ENCODE data around the gene DLG1.
"Not testable (repeated sequence)": the region's sequence is repeated elsewhere in the genome, so short reads cannot be mapped to it uniquely, and the experiment has no call there.

The DLG1 gene

GRCh38 chr3:197286678-197287077, 11.7 kb downstream of the DLG1 start:
- DNase-seq, result no peak

GRCh38 chr3:197285557-197285956, 12.9 kb downstream of the DLG1 start:
- DNase-seq, result no peak

DNA sequence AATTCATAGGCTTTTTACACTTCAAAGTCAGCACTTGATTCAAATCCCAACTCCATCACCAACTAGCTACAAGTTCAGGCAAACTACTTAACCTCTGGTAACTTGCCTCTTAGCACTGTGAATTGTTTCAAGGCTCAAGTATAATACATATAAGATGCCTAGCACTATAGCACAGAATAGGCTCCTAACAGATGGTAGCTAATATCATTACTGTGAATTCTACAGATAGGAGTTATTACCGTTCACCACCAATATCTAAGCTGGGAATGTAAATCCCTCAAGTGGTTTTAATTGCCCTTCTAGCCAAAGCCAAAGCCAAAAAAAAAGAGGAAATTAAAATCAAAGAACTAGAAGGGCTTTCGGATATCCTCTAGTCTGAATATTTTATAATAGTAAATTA, 15.4 kb downstream of the DLG1 start:
- DNase-seq, result no peak

GRCh38 chr3:197281849-197282248, 16.6 kb downstream of the DLG1 start:
- no peak for DNase-seq

GRCh38 chr3:197280156-197280555, 18.3 kb downstream of the DLG1 start:
- DNase-seq, result no peak

DNA sequence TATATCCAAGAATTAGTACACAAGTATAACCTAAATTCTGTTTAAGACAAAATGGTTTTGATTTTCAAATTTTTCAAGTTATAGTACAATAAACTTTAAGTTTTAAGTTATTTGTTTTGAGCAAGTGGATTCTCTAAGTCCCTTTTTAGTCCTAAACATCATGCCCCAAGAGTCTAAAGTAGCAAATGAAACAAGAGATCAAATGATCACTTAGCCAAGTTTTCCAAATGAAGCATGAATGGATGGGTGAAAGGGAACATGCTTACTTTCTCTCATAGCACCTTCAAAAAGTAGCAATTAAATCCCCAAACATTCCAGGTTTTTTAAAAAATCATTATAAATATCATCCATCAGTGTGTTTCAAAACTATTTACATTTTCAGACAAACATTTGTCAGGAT, 19.5 kb downstream of the DLG1 start:
- DNase-seq, result no peak

GRCh38 chr3:197276808-197277207, 21.6 kb downstream of the DLG1 start:
- not testable (repeated sequence) for DNase-seq

GRCh38 chr3:197270558-197271317, 27.7 kb downstream of the DLG1 start:
- no peak for DNase-seq

DNA sequence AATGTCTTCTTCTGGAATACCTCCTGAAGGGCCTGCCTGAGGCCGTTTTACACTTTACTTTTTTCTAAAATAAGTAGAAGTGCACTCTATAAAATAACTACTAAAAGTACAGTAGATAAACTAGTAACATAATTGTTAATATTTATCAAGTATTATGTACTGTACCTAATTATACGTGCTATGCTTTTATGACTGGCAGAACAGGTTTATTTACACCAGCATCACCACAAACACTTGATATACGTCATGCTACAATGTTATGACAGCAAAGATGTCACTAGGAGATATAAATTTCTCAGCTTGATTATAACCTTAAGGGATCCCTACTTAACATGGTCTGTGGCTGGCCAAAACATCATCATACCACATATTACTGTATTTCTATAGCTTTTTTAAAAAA, 29.4 kb downstream of the DLG1 start:
- DNase-seq, result no peak

DNA sequence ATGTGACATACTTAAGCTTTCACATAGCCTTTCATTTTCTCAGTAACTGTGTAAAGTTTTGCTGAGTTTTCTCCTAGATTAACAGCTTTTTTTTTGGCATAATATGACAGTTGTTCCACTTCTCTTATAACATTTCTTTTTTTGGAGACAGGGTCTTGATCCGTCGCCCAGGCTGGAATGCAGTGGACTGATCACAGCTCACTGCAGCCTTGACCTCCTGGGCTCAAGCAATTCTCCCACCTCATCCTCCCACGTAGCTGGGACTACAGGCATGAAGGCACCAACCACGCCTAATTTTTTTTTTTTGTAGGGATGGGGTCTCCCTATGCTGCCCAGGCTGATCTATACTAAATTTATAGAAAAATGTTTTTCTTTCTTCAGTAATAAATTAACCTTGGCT, 30.1 kb downstream of the DLG1 start:
- no peak for DNase-seq

DNA sequence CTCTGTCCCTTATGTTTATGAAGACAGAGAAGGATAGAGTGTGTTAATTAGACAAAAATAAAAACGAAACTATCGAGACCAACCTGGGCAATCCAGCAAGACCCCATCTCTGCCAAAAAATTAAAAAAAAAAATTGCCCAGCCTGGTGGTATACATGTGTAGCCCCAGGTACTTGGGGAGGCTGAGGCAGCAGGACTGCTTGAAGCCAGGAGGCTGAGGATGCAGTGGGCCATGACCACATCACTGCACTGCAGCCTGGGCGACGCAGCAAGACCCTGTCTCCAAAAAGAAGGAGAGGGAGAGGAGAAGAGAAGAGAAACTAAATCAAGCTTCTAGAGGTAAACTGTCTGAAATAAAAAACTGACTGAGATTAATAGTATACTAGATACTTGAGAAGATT, 32.1 kb downstream of the DLG1 start:
- DNase-seq, result no peak

- no peak for DNase-seq
Measured at GRCh38 chr3:197262709-197263108, 35.7 kb downstream of the DLG1 start.

DNA sequence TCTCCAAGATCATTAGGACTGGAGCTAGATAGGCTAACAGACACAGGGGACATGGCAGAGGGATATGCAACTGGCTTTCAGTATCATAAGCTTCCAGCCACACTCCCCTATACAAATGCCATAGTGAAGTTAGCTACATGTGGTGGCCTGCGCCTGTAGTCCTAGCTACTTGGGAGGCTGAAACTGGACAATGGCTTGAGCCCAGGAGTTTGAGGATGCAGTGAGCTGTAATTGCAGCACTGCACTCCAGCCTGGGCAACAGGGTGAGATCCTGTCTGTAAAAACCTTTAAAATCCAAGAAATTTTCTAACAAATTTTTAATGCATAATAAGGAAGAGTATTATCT, 37.3 kb downstream of the DLG1 start:
- no peak for DNase-seq

DNA sequence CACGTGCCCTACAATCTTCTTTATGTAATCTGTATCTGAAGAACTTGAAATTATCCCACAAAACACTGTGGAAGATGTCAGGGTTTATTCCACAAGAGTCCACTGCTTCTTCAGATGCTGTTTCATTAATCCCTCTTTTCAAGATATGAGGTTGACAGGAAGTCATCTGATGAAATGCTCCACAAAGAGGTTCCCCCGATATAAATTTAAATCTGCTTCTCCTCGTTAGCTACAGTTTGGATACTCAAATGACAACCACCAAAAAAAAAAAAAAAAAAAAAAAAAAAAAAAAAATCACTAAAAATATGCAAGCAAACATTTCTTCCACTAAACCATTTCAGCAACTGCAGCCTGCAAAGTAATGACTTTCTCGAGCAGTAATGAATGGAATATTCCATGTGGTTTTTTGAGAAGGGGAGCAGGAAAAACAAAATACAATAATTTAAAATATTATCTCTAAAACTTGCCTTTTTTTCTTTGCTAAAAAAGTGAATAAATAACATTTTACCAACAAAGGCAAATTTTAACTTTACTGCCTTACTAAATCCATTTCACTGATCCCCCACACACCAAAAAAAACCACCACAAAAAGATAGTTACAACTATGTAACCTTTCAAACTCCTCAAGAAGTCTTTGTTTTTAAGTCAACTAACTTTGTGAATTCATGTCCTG, 37.8 kb downstream of the DLG1 start:
- DNase-seq, result no peak

GRCh38 chr3:197259096-197259495, 39.3 kb downstream of the DLG1 start:
- DNase-seq, result no peak

DNA sequence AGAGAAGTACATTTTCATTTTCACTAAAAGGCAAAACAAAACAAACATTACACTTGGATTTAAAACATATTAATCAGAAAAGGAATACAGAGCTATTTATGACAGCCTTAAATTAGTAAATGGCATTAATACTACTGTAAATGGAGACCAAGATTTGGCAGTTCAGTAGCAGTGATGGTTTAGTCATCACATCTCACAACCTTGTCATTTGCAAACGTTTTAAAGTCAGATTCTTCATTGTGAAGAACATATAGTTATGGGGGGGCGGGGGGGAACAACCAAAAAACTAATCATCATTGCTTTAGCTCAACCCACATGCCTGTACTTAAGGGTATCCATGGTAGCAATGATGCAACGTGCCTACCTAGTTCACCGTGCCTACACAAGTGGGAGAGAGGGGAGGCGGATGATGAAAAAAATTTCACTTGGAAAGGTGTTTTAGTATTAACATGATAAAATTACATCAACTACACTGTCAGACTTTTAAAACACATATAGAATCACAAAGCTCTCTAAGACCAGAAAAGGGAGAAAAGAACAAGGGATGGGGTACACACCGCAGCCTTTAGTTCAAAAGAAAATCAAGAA, 40.1 kb downstream of the DLG1 start:
- no peak for DNase-seq

DNA sequence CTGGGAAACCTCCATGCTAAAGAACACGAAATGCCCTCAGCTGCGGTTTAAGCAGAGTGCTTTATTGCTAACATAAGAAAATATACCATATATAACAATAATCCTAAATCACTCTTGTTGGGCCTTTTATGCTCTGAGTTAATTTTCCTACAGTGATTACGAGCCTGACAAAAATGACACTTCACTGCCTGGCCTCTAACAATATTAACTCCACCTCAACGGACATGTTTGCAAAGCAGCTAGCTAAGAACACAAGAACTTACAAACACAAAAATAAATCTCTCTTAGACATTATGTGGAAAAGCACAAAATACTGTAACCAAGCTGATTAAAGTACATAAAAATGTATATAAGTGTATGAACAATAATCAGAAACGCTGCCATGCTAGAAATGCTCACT, 40.7 kb downstream of the DLG1 start:
- DNase-seq, result no peak

DNA sequence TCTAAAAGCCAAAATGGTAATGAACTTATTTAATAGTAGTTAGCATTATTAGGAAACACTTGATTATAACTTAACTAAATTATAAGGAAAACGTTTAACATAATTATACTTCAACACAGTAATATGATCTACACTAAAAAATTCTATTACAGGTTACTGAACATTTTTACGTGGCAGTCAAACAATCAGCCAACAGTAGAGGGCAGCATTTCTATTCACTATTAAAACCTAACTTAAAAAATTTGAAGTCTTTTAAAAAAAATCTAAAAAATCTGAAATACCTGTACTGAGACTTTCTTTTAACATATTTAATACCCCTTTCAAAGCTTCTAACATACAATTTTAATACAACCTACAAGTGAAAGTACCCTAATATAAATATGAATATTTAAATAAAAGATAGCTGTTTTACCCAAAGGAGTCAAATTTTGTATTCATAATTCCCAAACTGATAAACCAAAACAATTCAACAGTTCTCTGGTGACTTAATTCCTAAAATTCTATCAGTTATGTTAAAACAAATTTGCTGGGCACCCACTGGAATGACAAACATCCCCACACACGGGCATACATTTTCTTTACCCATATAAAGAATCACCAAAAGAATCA, 41.5 kb downstream of the DLG1 start:
- peak in 1 of 2 experiments; percentile 32 for DNase-seq

DNA sequence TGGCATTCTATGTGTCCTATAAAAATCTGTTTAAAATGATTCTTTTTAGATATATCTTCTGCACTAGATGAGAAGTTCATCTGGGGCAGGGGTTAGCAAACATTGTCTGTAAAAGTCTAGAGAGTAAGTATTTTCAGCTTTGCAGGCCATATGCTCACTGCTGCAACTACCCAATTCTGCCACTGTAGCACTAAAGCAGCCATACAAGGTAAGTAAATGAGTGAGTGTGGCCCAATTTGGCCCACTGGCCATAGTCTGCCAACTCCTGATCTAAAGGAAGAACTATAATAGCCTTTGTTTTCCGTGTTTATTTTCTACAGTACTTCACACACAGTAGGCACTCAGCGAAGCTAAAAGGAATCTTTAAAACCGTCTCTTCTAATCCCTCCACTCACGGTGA, 42.3 kb downstream of the DLG1 start:
- no peak for DNase-seq

DNA sequence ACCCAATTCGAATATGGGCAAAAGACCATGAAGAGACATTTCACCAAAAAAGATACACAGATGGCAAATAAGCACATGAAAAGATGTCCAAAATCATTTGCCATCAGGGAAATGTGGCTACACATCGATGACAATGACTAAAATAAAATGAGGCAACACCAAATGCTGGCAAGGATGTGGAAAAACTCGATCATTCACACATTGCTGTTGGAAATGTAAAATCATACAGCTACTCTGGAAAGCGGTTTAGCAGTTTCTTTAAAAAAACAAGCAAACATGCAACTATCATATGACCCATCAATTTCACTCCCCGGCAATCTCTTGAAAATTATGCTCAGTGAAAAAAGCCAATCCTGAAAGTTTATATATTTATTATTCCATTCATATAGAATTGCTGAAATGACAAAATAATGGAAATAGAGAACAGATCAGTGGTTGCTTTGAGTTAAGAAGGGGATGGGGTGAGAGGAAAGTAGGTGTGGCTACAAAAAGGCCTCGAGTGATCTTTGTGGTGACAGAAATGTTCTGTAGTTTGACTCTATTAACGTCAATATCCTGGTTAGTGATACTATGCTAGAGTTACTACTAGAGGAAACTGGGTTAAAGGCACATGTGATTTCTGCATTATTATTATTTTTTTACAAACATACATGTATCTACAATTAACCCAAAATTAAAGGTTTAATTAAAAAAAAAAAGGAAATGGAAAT, 45.0 kb downstream of the DLG1 start:
- DNase-seq, result no peak

DNA sequence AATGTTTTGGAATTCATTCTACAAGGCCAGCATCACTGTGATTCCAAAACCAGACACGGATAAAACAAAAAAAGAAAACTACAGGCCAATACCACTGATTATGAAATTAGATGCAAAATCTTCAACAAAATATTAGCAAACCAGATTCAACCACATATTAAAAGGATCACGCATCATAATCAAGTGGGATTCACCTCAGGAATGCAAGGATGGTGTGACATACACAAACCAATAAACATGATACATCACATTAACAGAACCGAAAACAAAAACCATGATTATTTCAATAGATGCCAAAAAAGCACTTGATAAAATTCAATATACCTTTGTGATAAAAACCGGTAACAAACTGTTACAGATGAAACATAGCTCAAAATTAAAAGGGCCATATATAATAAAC, 48.9 kb downstream of the DLG1 start:
- DNase-seq, result no peak

GRCh38 chr3:197248341-197248740, 50.1 kb downstream of the DLG1 start:
- no peak for DNase-seq

DNA sequence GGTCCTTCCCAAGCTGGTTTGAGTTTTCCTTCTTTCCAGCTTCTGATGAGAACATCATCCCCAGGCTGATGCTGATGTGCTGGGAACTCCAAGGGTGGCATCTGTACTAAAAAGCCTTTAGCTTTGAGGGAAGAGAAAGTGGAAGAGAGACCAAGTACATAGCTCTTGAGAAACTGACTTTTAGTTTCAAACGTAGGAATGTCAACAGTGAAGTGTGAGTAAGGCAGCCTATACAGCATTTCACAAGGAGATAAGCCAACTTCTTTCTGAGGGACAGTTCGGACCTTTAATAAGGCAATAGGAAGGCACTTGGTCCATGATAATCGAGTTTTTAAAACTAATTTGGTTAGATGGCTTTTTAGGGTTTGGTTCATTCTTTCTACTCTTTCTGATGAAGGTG, 53.7 kb downstream of the DLG1 start:
- DNase-seq, result no peak
